ENCODE results near the gene SLC39A9. TPM values are rescaled to one million over a fixed set of nuclear protein-coding genes. Genes with fewer than 3 reads are reported as not detected.
A peak's percentile ranks its signal among the peaks of the same experiment; 100 is the strongest.

SLC39A9 gene
- total RNA-seq, 1 experiment from 2014 or later: 80.8 TPM

- CTCF ChIA-PET: no interaction called here
- H3K36me3 ChIP-seq (ENCODE audit: low read depth, low read length): no peaks in the 10 kb centered on the region
- POLR2A ChIA-PET (ENCODE audit: unreplicated experiment): no interaction called here
Measured at GRCh38 chr14:69481815-69482568, 83.5 kb downstream of the SLC39A9 start.

GRCh38 chr14:69483765-69484443 lies 85.4 kb downstream of the SLC39A9 start:
- H4K20me1 ChIP-seq (ENCODE audit: low read length): no peaks in the 10 kb centered on the region
- ChIA-PET CTCF (no interaction called here), POLR2A (ENCODE audit: unreplicated experiment) (no interaction called here)
- H3K9me3 ChIP-seq (ENCODE audit: low read length): no peaks in the 10 kb centered on the region
- BruUV-seq (replicated peaks): no TSS peak
- H3K9me2 ChIP-seq (replicated peaks; ENCODE audit: low read length): no peaks in the 10 kb centered on the region
- ATAC-seq (peak; percentile 60), DNase-seq (peak; percentile 33)
- H3K9ac ChIP-seq (ENCODE audit: low read length): no peak overlapping the region
- H3K27me3 ChIP-seq (ENCODE audit: low read length): peaks cover 52% of the 10 kb centered on the region
- H3K4me1 ChIP-seq (ENCODE audit: insufficient read depth, low read length): peaks cover 4% of the 10 kb centered on the region; the same call in 1 of the 2 replicates
- H2AFZ ChIP-seq (ENCODE audit: low read length): peak overlapping the region; percentile 61
- peak; percentile 51; the same call in 1 of the 2 replicates for TF ChIP-seq EZH2phosphoT487 (IDR thresholded peaks at IDR 0.05; ENCODE audit: borderline replicate concordance, low read length)
- TF ChIP-seq CTCF (conservative IDR thresholded peaks at IDR 0.05; ENCODE audit: low read depth, low read length): no peak
- peak; percentile 54 for TF ChIP-seq EZH2 (IDR thresholded peaks at IDR 0.05; ENCODE audit: low read length, unreplicated experiment)
- H3K4me3 ChIP-seq (ENCODE audit: low read length): peak overlapping the region; percentile 67
- H3K27ac ChIP-seq (ENCODE audit: low read length): no peak overlapping the region
- H3K79me2 ChIP-seq (ENCODE audit: low read length): no peaks in the 10 kb centered on the region
- peak overlapping the region; percentile 84 for H3K4me2 ChIP-seq (ENCODE audit: low read length)
- H3F3A ChIP-seq (ENCODE audit: low read length, unreplicated experiment): no peaks in the 10 kb centered on the region
- H3K36me3 ChIP-seq (ENCODE audit: low read depth, low read length): no peaks in the 10 kb centered on the region
- intact Hi-C loops (cut with micrococcal nuclease): no loop called here

More at GRCh38 chr14:69481815-69482568, 83.5 kb downstream of the SLC39A9 start:
- no peak for DNase-seq
- H3K4me3 ChIP-seq (ENCODE audit: low read length): no peak overlapping the region
- no peak for ATAC-seq
- no TSS peak for BruUV-seq (replicated peaks)
- H3K27ac ChIP-seq (ENCODE audit: low read length): no peak overlapping the region
- peaks cover 4% of the 10 kb centered on the region; the same call in 1 of the 2 replicates for H3K4me1 ChIP-seq (ENCODE audit: insufficient read depth, low read length)
- intact Hi-C loops (cut with micrococcal nuclease): no loop called here
- H3K27me3 ChIP-seq (ENCODE audit: low read length): peaks cover 42% of the 10 kb centered on the region
- H3K9me2 ChIP-seq (replicated peaks; ENCODE audit: low read length): no peaks in the 10 kb centered on the region
- no peaks in the 10 kb centered on the region for H3K79me2 ChIP-seq (ENCODE audit: low read length)
- H2AFZ ChIP-seq (ENCODE audit: low read length): no peak overlapping the region
- H4K20me1 ChIP-seq (ENCODE audit: low read length): no peaks in the 10 kb centered on the region
- H3K9me3 ChIP-seq (ENCODE audit: low read length): no peaks in the 10 kb centered on the region
- no peak for TF ChIP-seq EZH2 (IDR thresholded peaks at IDR 0.05; ENCODE audit: low read length, unreplicated experiment)
- no peak for TF ChIP-seq EZH2phosphoT487 (IDR thresholded peaks at IDR 0.05; ENCODE audit: borderline replicate concordance, low read length)
- no peak for TF ChIP-seq CTCF (conservative IDR thresholded peaks at IDR 0.05; ENCODE audit: low read depth, low read length)
- H3K9ac ChIP-seq (ENCODE audit: low read length): no peak overlapping the region
- H3F3A ChIP-seq (ENCODE audit: low read length, unreplicated experiment): no peaks in the 10 kb centered on the region
- no peak overlapping the region for H3K4me2 ChIP-seq (ENCODE audit: low read length)
